Measurements from ENCODE around the gene KCNMA1.

Gene KCNMA1

GRCh38 chr10:77091597-77092165, 545.9 kb downstream of the KCNMA1 start:
- Histone ChIP-seq H3K4ac (ENCODE audit: low read length) (no peak overlapping the region), H2AK5ac (ENCODE audit: low read depth, low read length) (no peak overlapping the region), H3K23ac (ENCODE audit: low read depth, low read length, poor library complexity) (no peak overlapping the region), H3K36me3 (replicated peaks in 1 of 2; ENCODE audit: control insufficient read depth in 2 of 2, insufficient read depth in 2 of 2, low read length in 2 of 2) (no peaks in the 10 kb centered on the region), H2BK12ac (ENCODE audit: low read length) (no peak overlapping the region), H3K4me2 (ENCODE audit: insufficient read depth, low read length, poor library complexity, severe bottlenecking) (no peak overlapping the region), H3K79me1 (ENCODE audit: low read depth, low read length) (no peaks in the 10 kb centered on the region), H3K27me3 (ENCODE audit: control insufficient read depth in 3 of 3, insufficient read depth in 3 of 3, low read depth in 1 of 3, low read length in 3 of 3) (no peaks in the 10 kb centered on the region), H2AFZ (ENCODE audit: low read length) (no peak overlapping the region), H2BK15ac (ENCODE audit: low read length) (no peak overlapping the region), H3K9me3 (replicated peaks in 1 of 2; ENCODE audit: control insufficient read depth in 2 of 2, insufficient read depth in 1 of 2, low read depth in 1 of 2, low read length in 2 of 2) (no peaks in the 10 kb centered on the region), H3K4me3 (ENCODE audit: low read length in 2 of 2) (no peak overlapping the region), H3K18ac (ENCODE audit: low read length) (no peak overlapping the region), H3K27ac (replicated peaks; ENCODE audit: low read length) (no peak overlapping the region), H4K8ac (ENCODE audit: low read depth, low read length) (no peak overlapping the region), H4K91ac (ENCODE audit: low read depth, low read length, poor library complexity) (no peak overlapping the region), H2BK5ac (ENCODE audit: low read length) (no peak overlapping the region), H3K9ac (ENCODE audit: low read depth, low read length, poor library complexity) (no peak overlapping the region), H3K4me1 (ENCODE audit: control insufficient read depth in 2 of 2, insufficient read depth in 1 of 2, low read depth in 1 of 2, low read length in 2 of 2) (no peaks in the 10 kb centered on the region), H2BK120ac (ENCODE audit: low read depth, low read length) (no peak overlapping the region), H3K14ac (ENCODE audit: low read length) (no peak overlapping the region)
- DNase-seq (ENCODE audit: low spot score): no peak
- no CpG with 5 or more reads among the region's 6 CpGs for WGBS, 2 donors (ENCODE audit: extremely low coverage in 2 of 2, insufficient read length in 2 of 2, insufficient replicate concordance in 1 of 2)

DNA sequence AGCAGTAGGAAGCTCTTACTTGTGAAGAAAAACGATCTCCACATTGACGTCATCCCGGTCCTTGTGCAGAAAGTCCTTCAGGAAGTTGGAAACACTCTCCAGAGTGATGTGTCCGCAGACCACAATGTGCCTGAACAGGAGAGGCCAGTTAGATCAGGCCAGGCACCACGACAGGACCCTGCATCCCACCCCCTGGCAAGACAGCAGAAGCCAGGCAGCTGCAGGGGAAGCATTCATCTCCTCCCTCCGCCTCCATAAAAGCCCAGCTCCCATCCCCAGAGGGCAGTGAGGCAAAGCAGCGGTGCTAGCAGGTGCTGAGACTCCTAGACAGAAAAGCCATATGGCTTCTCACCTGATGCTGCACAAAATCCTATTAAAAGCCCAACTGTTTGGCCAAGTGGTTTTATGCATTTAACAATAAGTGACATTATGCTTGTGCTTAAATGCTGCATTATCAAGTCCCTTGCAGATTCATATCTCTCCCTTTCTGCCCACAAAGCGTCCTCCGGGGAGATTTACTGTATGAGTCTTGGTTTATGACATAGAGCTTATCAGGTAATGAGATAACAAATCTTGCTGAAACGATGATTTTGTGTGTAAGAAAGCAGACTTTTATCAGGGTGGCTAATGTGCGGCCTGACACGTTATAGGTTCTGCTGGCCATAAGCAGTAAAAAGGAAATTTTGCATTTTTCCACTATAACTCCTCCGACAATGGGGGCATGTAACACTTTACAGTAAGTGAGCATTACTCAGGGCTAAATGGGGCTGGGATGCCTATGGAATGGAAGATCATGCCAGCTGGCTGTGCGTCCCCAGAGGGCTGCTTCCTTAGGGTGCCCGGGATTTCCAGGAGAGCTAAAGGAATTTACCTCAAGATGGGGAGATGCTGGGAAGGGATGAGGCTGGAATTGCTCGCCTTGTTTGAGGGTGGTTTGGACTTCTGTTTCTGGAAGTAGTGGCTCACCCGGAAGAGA, 546.9 kb downstream of the KCNMA1 start:
- no peaks in the 10 kb centered on the region for H3K79me1 ChIP-seq (ENCODE audit: low read depth, low read length)
- H2BK15ac ChIP-seq (ENCODE audit: low read length): no peak overlapping the region
- no peak overlapping the region for H2AK5ac ChIP-seq (ENCODE audit: low read depth, low read length)
- H3K4ac ChIP-seq (ENCODE audit: low read length): no peak overlapping the region
- H4K8ac ChIP-seq (ENCODE audit: low read depth, low read length): no peak overlapping the region
- H2BK5ac ChIP-seq (ENCODE audit: low read length): no peak overlapping the region
- no peak for DNase-seq (ENCODE audit: low spot score)
- no peak overlapping the region for H4K91ac ChIP-seq (ENCODE audit: low read depth, low read length, poor library complexity)
- H2AFZ ChIP-seq (ENCODE audit: low read length): no peak overlapping the region
- no peaks in the 10 kb centered on the region for H3K27me3 ChIP-seq (ENCODE audit: control insufficient read depth in 3 of 3, insufficient read depth in 3 of 3, low read depth in 1 of 3, low read length in 3 of 3)
- H3K4me1 ChIP-seq (ENCODE audit: control insufficient read depth in 2 of 2, insufficient read depth in 1 of 2, low read depth in 1 of 2, low read length in 2 of 2): no peaks in the 10 kb centered on the region
- H3K36me3 ChIP-seq (replicated peaks in 1 of 2; ENCODE audit: control insufficient read depth in 2 of 2, insufficient read depth in 2 of 2, low read length in 2 of 2): no peaks in the 10 kb centered on the region
- no peak overlapping the region for H2BK12ac ChIP-seq (ENCODE audit: low read length)
- H3K9ac ChIP-seq (ENCODE audit: low read depth, low read length, poor library complexity): no peak overlapping the region
- no peak overlapping the region for H3K23ac ChIP-seq (ENCODE audit: low read depth, low read length, poor library complexity)
- no peak overlapping the region for H3K4me2 ChIP-seq (ENCODE audit: insufficient read depth, low read length, poor library complexity, severe bottlenecking)
- H3K14ac ChIP-seq (ENCODE audit: low read length): no peak overlapping the region
- no peak overlapping the region for H2BK120ac ChIP-seq (ENCODE audit: low read depth, low read length)
- no peak overlapping the region for H3K18ac ChIP-seq (ENCODE audit: low read length)
- H3K9me3 ChIP-seq (replicated peaks in 1 of 2; ENCODE audit: control insufficient read depth in 2 of 2, insufficient read depth in 1 of 2, low read depth in 1 of 2, low read length in 2 of 2): no peaks in the 10 kb centered on the region
- WGBS, 2 donors (ENCODE audit: extremely low coverage in 2 of 2, insufficient read length in 2 of 2, insufficient replicate concordance in 1 of 2): no CpG with 5 or more reads among the region's 17 CpGs
- H3K27ac ChIP-seq (replicated peaks; ENCODE audit: low read length): no peak overlapping the region
- H3K4me3 ChIP-seq (ENCODE audit: low read length in 2 of 2): no peak overlapping the region

DNA sequence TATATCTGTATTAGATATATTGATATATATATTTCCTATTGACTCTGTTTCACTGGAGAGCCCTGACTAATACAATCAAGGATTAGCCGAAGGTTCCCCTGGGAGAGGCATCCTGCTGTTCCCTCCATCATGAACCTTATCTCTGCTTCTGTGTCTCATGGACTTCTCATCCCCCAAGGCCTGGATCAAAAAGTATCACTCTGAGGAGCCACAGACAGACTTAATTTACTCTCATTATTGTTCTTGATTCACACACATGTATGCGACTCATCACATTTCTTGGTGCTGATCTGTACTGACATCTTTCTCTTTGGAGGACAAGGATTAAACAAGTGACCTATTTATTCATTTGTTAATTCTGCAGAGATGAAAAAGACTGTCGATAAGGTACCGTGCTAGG, 550.2 kb downstream of the KCNMA1 start:
- H2BK5ac ChIP-seq (ENCODE audit: low read length): no peak overlapping the region
- H3K9ac ChIP-seq (ENCODE audit: low read depth, low read length, poor library complexity): no peak overlapping the region
- no peak overlapping the region for H2AFZ ChIP-seq (ENCODE audit: low read length)
- H2BK120ac ChIP-seq (ENCODE audit: low read depth, low read length): no peak overlapping the region
- H3K14ac ChIP-seq (ENCODE audit: low read length): no peak overlapping the region
- no peaks in the 10 kb centered on the region for H3K9me3 ChIP-seq (replicated peaks in 1 of 2; ENCODE audit: control insufficient read depth in 2 of 2, insufficient read depth in 1 of 2, low read depth in 1 of 2, low read length in 2 of 2)
- no peak overlapping the region for H4K91ac ChIP-seq (ENCODE audit: low read depth, low read length, poor library complexity)
- H3K4me1 ChIP-seq (ENCODE audit: control insufficient read depth in 2 of 2, insufficient read depth in 1 of 2, low read depth in 1 of 2, low read length in 2 of 2): no peaks in the 10 kb centered on the region
- no peaks in the 10 kb centered on the region for H3K27me3 ChIP-seq (ENCODE audit: control insufficient read depth in 3 of 3, insufficient read depth in 3 of 3, low read depth in 1 of 3, low read length in 3 of 3)
- no peak for DNase-seq (ENCODE audit: low spot score)
- no peak overlapping the region for H3K23ac ChIP-seq (ENCODE audit: low read depth, low read length, poor library complexity)
- H2BK12ac ChIP-seq (ENCODE audit: low read length): no peak overlapping the region
- no peak overlapping the region for H4K8ac ChIP-seq (ENCODE audit: low read depth, low read length)
- H3K79me1 ChIP-seq (ENCODE audit: low read depth, low read length): no peaks in the 10 kb centered on the region
- no peak overlapping the region for H3K4me3 ChIP-seq (ENCODE audit: low read length in 2 of 2)
- H3K27ac ChIP-seq (replicated peaks; ENCODE audit: low read length): no peak overlapping the region
- no peak overlapping the region for H3K4me2 ChIP-seq (ENCODE audit: insufficient read depth, low read length, poor library complexity, severe bottlenecking)
- no peaks in the 10 kb centered on the region for H3K36me3 ChIP-seq (replicated peaks in 1 of 2; ENCODE audit: control insufficient read depth in 2 of 2, insufficient read depth in 2 of 2, low read length in 2 of 2)
- H3K4ac ChIP-seq (ENCODE audit: low read length): no peak overlapping the region
- no peak overlapping the region for H2AK5ac ChIP-seq (ENCODE audit: low read depth, low read length)
- WGBS, 2 donors (ENCODE audit: extremely low coverage in 2 of 2, insufficient read length in 2 of 2, insufficient replicate concordance in 1 of 2): no CpG with 5 or more reads among the region's 4 CpGs
- no peak overlapping the region for H2BK15ac ChIP-seq (ENCODE audit: low read length)
- H3K18ac ChIP-seq (ENCODE audit: low read length): no peak overlapping the region

GRCh38 chr10:77086081-77086480, 551.5 kb downstream of the KCNMA1 start:
- Histone ChIP-seq H3K4me3 (ENCODE audit: low read length in 2 of 2) (no peak overlapping the region), H4K8ac (ENCODE audit: low read depth, low read length) (no peak overlapping the region), H3K18ac (ENCODE audit: low read length) (no peak overlapping the region), H3K4ac (ENCODE audit: low read length) (no peak overlapping the region), H2AFZ (ENCODE audit: low read length) (no peak overlapping the region), H3K79me1 (ENCODE audit: low read depth, low read length) (no peaks in the 10 kb centered on the region), H2BK12ac (ENCODE audit: low read length) (no peak overlapping the region), H3K14ac (ENCODE audit: low read length) (no peak overlapping the region), H3K9ac (ENCODE audit: low read depth, low read length, poor library complexity) (no peak overlapping the region), H3K4me2 (ENCODE audit: insufficient read depth, low read length, poor library complexity, severe bottlenecking) (no peak overlapping the region), H3K4me1 (ENCODE audit: control insufficient read depth in 2 of 2, insufficient read depth in 1 of 2, low read depth in 1 of 2, low read length in 2 of 2) (peaks cover under 1 to 3% of the 10 kb centered on the region in 2 donors), H3K27me3 (ENCODE audit: control insufficient read depth in 3 of 3, insufficient read depth in 3 of 3, low read depth in 1 of 3, low read length in 3 of 3) (no peaks in the 10 kb centered on the region), H3K9me3 (replicated peaks in 1 of 2; ENCODE audit: control insufficient read depth in 2 of 2, insufficient read depth in 1 of 2, low read depth in 1 of 2, low read length in 2 of 2) (no peaks in the 10 kb centered on the region), H2BK120ac (ENCODE audit: low read depth, low read length) (no peak overlapping the region), H2BK15ac (ENCODE audit: low read length) (no peak overlapping the region), H3K23ac (ENCODE audit: low read depth, low read length, poor library complexity) (no peak overlapping the region), H2AK5ac (ENCODE audit: low read depth, low read length) (no peak overlapping the region), H4K91ac (ENCODE audit: low read depth, low read length, poor library complexity) (no peak overlapping the region), H3K27ac (replicated peaks; ENCODE audit: low read length) (no peak overlapping the region), H3K36me3 (replicated peaks in 1 of 2; ENCODE audit: control insufficient read depth in 2 of 2, insufficient read depth in 2 of 2, low read length in 2 of 2) (no peaks in the 10 kb centered on the region), H2BK5ac (ENCODE audit: low read length) (no peak overlapping the region)
- no peak for DNase-seq (ENCODE audit: low spot score)
- no CpG with 5 or more reads among the region's 1 CpG for WGBS, 2 donors (ENCODE audit: extremely low coverage in 2 of 2, insufficient read length in 2 of 2, insufficient replicate concordance in 1 of 2)

Data from neuronal stem cell (in vitro differentiated cells).